ENCODE results near the gene GDA. TPM values are rescaled to one million over a fixed set of nuclear protein-coding genes. Genes with fewer than 3 reads are reported as not detected.
"Not testable (repeated sequence)": the region's sequence is repeated elsewhere in the genome, so short reads cannot be mapped to it uniquely, and the experiment has no call there.

Gene GDA
- total and polyA plus RNA-seq, 9 donors = 0.16 to 6.1 (median 0.25) TPM

GRCh38 chr9:72271613-72272478 is 122.6 kb downstream of the GDA start:
- no CpG with 5 or more reads among the region's 9 CpGs for WGBS (ENCODE audit: insufficient coverage)
- H3K9me3 ChIP-seq (replicated peaks; ENCODE audit: control insufficient read depth, low read depth, low read length) = no peaks in the 10 kb centered on the region
- no peak overlapping the region for H3K4me3 ChIP-seq (ENCODE audit: low read length)
- no peaks in the 10 kb centered on the region for H3K4me1 ChIP-seq (ENCODE audit: control insufficient read depth, insufficient read depth, low read length)
- peak; percentile 68 for DNase-seq
- H3K27ac ChIP-seq (ENCODE audit: low read length) = no peak overlapping the region
- H3K27me3 ChIP-seq (ENCODE audit: control insufficient read depth, insufficient read depth, low read length) = no peaks in the 10 kb centered on the region
- H3K36me3 ChIP-seq (ENCODE audit: control insufficient read depth, insufficient read depth, low read length) = no peaks in the 10 kb centered on the region

DNA sequence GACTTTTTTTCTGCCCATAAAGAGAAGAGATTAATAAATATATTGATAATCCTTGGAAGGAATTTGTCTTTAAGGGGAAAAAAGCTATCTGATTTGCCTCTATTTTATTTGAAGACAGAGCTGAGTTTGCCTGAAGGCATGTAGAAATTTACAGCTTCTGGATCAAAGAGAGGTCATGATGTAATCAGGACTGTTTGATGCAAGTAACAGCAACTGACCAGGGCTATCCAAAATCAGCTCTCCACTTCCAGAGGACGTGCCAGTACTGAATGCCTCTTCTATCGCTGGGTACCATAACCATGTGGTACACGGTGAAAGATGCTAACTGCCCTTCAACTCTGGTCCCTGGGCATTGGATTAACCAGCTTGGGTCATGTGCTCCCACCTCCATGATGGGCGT is 125.2 kb downstream of the GDA start:
- Histone ChIP-seq H3K27ac (ENCODE audit: low read length) (no peak overlapping the region), H3K27me3 (ENCODE audit: control insufficient read depth, insufficient read depth, low read length) (no peaks in the 10 kb centered on the region), H3K9me3 (replicated peaks; ENCODE audit: control insufficient read depth, low read depth, low read length) (no peaks in the 10 kb centered on the region), H3K36me3 (ENCODE audit: control insufficient read depth, insufficient read depth, low read length) (no peaks in the 10 kb centered on the region), H3K4me3 (ENCODE audit: low read length) (no peak overlapping the region), H3K4me1 (ENCODE audit: control insufficient read depth, insufficient read depth, low read length) (no peaks in the 10 kb centered on the region)
- no peak for DNase-seq
- WGBS (ENCODE audit: insufficient coverage) = 50% methylated on average over 1 of the region's 4 CpGs

DNA sequence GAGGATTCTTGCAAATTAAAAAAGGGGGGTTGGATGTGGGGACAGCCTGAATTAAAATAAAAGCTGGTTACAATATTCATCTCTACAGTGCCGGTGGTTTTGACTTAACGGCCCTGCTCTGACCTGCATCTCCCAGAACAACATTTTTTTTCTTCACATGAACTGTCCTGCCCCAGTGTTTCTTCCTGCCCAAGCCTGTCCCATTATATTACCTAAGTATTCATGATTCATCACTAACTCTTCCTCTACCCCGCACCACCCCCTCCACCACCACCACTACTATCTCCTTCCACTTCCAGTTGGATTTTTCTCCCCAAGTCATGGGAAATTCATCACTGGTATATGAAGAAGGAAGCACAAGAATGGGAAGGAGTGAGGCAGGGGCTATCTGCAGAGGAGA is 125.7 kb downstream of the GDA start:
- 89% methylated on average over 2 of the region's 3 CpGs for WGBS (ENCODE audit: insufficient coverage)
- DNase-seq = no peak
- Histone ChIP-seq H3K36me3 (ENCODE audit: control insufficient read depth, insufficient read depth, low read length) (no peaks in the 10 kb centered on the region), H3K4me3 (ENCODE audit: low read length) (no peak overlapping the region), H3K27ac (ENCODE audit: low read length) (no peak overlapping the region), H3K27me3 (ENCODE audit: control insufficient read depth, insufficient read depth, low read length) (no peaks in the 10 kb centered on the region), H3K4me1 (ENCODE audit: control insufficient read depth, insufficient read depth, low read length) (no peaks in the 10 kb centered on the region), H3K9me3 (replicated peaks; ENCODE audit: control insufficient read depth, low read depth, low read length) (no peaks in the 10 kb centered on the region)

GRCh38 chr9:72276429-72276828 is 127.2 kb downstream of the GDA start:
- DNase-seq = no peak
- Histone ChIP-seq H3K4me1 (ENCODE audit: control insufficient read depth, insufficient read depth, low read length) (no peaks in the 10 kb centered on the region), H3K4me3 (ENCODE audit: low read length) (no peak overlapping the region), H3K27ac (ENCODE audit: low read length) (no peak overlapping the region), H3K36me3 (ENCODE audit: control insufficient read depth, insufficient read depth, low read length) (no peaks in the 10 kb centered on the region), H3K9me3 (replicated peaks; ENCODE audit: control insufficient read depth, low read depth, low read length) (no peaks in the 10 kb centered on the region), H3K27me3 (ENCODE audit: control insufficient read depth, insufficient read depth, low read length) (no peaks in the 10 kb centered on the region)
- WGBS (ENCODE audit: insufficient coverage) = 86% methylated on average over 1 of the region's 1 CpG

- Histone ChIP-seq H3K4me1 (ENCODE audit: control insufficient read depth, insufficient read depth, low read length) (no peaks in the 10 kb centered on the region), H3K27ac (ENCODE audit: low read length) (no peak overlapping the region), H3K36me3 (ENCODE audit: control insufficient read depth, insufficient read depth, low read length) (no peaks in the 10 kb centered on the region), H3K27me3 (ENCODE audit: control insufficient read depth, insufficient read depth, low read length) (no peaks in the 10 kb centered on the region), H3K4me3 (ENCODE audit: low read length) (no peak overlapping the region), H3K9me3 (replicated peaks; ENCODE audit: control insufficient read depth, low read depth, low read length) (no peaks in the 10 kb centered on the region)
- no CpG with 5 or more reads among the region's 2 CpGs for WGBS (ENCODE audit: insufficient coverage)
- no peak for DNase-seq
Measured at GRCh38 chr9:72278959-72279358, 129.7 kb downstream of the GDA start.

- Histone ChIP-seq H3K4me1 (ENCODE audit: control insufficient read depth, insufficient read depth, low read length) (no peaks in the 10 kb centered on the region), H3K36me3 (ENCODE audit: control insufficient read depth, insufficient read depth, low read length) (no peaks in the 10 kb centered on the region), H3K27me3 (ENCODE audit: control insufficient read depth, insufficient read depth, low read length) (no peaks in the 10 kb centered on the region), H3K27ac (ENCODE audit: low read length) (no peak overlapping the region), H3K4me3 (ENCODE audit: low read length) (no peak overlapping the region), H3K9me3 (replicated peaks; ENCODE audit: control insufficient read depth, low read depth, low read length) (no peaks in the 10 kb centered on the region)
- peak; percentile 80 for DNase-seq
- 71% methylated on average over 5 of the region's 11 CpGs for WGBS (ENCODE audit: insufficient coverage)
Measured at GRCh38 chr9:72280913-72281500, 131.8 kb downstream of the GDA start.

GRCh38 chr9:72289401-72289800 is 140.2 kb downstream of the GDA start:
- DNase-seq = no peak
- Histone ChIP-seq H3K4me1 (ENCODE audit: control insufficient read depth, insufficient read depth, low read length) (no peaks in the 10 kb centered on the region), H3K4me3 (ENCODE audit: low read length) (no peak overlapping the region), H3K36me3 (ENCODE audit: control insufficient read depth, insufficient read depth, low read length) (no peaks in the 10 kb centered on the region), H3K27me3 (ENCODE audit: control insufficient read depth, insufficient read depth, low read length) (no peaks in the 10 kb centered on the region), H3K27ac (ENCODE audit: low read length) (no peak overlapping the region), H3K9me3 (replicated peaks; ENCODE audit: control insufficient read depth, low read depth, low read length) (no peaks in the 10 kb centered on the region)
- 100% methylated on average over 1 of the region's 2 CpGs for WGBS (ENCODE audit: insufficient coverage)

DNA sequence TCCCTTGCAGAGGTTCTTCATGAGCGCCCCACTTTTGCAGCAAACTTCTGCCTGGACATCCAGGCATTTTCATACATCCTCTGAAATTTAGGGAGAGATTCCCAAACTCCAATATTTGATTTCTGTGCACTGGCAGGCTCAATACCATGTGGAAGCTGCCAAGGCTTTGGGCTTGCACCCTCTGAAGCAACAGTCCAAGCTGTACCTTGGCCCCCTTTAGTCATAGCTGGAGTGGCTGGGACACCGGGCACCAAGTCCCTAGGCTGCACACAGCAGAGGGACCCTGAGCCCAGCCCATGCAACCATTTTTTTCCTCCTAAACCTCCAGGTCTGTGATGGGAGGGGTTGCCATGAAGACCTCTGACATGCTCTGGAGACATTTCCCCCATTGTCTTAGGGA is 141.1 kb downstream of the GDA start:
- H3K9me3 ChIP-seq (replicated peaks; ENCODE audit: control insufficient read depth, low read depth, low read length) = no peaks in the 10 kb centered on the region
- no peak overlapping the region for H3K27ac ChIP-seq (ENCODE audit: low read length)
- no peaks in the 10 kb centered on the region for H3K4me1 ChIP-seq (ENCODE audit: control insufficient read depth, insufficient read depth, low read length)
- 86% methylated on average over 1 of the region's 2 CpGs for WGBS (ENCODE audit: insufficient coverage)
- no peak overlapping the region for H3K4me3 ChIP-seq (ENCODE audit: low read length)
- no peaks in the 10 kb centered on the region for H3K27me3 ChIP-seq (ENCODE audit: control insufficient read depth, insufficient read depth, low read length)
- no peaks in the 10 kb centered on the region for H3K36me3 ChIP-seq (ENCODE audit: control insufficient read depth, insufficient read depth, low read length)
- no peak for DNase-seq

DNA sequence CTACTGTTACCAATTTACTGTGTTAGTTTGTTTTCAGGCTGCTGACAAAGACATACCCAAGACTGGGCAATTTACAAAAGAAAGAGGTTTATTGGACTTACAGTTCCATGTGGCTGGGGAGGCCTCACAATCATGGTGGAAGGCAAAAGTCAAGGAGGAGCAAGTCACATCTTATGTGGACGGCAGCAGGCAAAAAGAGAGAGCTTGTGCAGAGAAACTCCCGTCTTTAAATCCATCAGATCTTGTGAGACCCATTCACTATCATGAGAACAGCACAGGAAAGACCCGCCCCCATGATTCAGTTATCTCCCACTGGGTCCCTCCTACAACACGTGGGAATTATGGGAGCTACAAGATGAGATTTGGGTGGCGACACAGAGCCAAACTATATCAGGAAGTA is 142.3 kb downstream of the GDA start:
- not testable (repeated sequence) for H3K4me1 ChIP-seq (ENCODE audit: control insufficient read depth, insufficient read depth, low read length); H3K4me3 ChIP-seq (ENCODE audit: low read length); DNase-seq; H3K9me3 ChIP-seq (replicated peaks; ENCODE audit: control insufficient read depth, low read depth, low read length); H3K27ac ChIP-seq (ENCODE audit: low read length); H3K27me3 ChIP-seq (ENCODE audit: control insufficient read depth, insufficient read depth, low read length); H3K36me3 ChIP-seq (ENCODE audit: control insufficient read depth, insufficient read depth, low read length)
- 100% methylated on average over 1 of the region's 5 CpGs for WGBS (ENCODE audit: insufficient coverage)

GRCh38 chr9:72292256-72292682 is 143.0 kb downstream of the GDA start:
- Histone ChIP-seq H3K4me1 (ENCODE audit: control insufficient read depth, insufficient read depth, low read length) (no peaks in the 10 kb centered on the region), H3K4me3 (ENCODE audit: low read length) (no peak overlapping the region), H3K36me3 (ENCODE audit: control insufficient read depth, insufficient read depth, low read length) (no peaks in the 10 kb centered on the region), H3K27ac (ENCODE audit: low read length) (no peak overlapping the region), H3K27me3 (ENCODE audit: control insufficient read depth, insufficient read depth, low read length) (no peaks in the 10 kb centered on the region), H3K9me3 (replicated peaks; ENCODE audit: control insufficient read depth, low read depth, low read length) (no peaks in the 10 kb centered on the region)
- no CpG with 5 or more reads among the region's 2 CpGs for WGBS (ENCODE audit: insufficient coverage)
- peak; percentile 57 for DNase-seq

Data from muscle of leg (tissue), 11 donors.